Stimulated activated CD4-positive, alpha-beta T cell treated with anti-CD3 and anti-CD28 coated beads, Interleukin-1b, Interleukin-23, amount 100 ng/mL, for 1 hour (primary cell): ENCODE measurements around the gene CD300E.
"Not testable (repeated sequence)": the region's sequence is repeated elsewhere in the genome, so short reads cannot be mapped to it uniquely, and the experiment has no call there.

ENCODE experiments used
- DNase-seq, 2 donors: peaks; one replicate each; pipeline ENCODE4 v3.0.0-alpha.2; 2020; ENCODE audit warnings: low read depth in 2 of 2

The CD300E gene

DNA sequence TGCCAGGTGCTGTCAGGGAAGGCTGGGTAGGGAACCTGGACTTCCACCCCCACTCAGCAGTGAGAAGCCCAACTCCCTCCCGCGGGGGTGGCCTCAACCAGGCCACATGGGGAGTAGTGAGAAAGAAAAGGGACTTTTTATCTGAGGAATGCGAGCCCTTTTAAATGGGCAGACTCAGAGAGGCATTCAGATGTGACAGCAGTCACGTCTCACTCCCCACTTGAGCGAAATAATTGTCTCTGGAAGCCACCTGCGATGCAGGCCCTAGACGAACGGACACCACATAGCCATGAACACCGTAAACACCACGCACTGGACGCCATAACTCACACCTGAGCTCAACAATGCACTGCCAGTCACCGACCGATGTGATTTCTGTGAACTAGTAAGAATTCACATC is 11.9 kb upstream of the CD300E start:
- DNase-seq: no peak

DNA sequence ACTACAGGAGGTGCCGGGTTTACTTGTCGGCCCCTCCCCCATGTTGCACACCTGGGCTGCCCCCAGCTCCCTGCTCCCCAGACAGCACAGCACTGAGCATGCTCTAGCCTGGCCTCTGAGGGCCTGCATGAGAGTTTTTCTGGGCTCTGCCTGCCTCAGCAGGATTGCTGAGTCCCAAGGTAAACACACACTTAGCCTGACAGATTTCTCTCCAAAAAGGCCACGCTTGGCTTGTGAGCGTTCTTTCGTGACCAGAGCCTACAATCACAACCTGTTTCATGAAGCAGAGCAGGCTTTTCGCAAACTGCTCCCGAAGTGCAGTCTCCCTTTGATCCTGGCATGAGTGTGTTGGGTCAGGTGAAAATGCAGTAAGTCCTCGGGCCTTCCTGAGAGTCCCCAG is 9.8 kb upstream of the CD300E start:
- no peak for DNase-seq

DNA sequence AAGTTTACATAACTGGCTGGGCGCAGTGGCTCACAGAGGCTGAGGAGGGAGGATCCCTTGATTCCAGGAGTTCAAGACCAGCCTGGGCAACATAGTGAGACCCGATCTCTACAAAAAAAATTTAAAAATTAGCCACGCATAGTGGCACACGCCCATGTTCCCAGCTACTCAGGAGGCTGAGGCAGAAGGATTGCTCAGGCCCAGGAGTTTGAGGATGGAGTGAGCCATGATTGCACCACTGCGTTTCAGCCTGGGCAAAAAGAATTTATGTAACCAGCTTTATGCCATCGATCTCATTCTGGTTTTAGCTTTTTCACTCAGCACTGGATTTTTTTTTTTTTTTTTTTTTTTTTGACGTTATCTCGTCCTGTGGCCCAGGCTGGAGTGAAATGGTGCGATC is 9.1 kb upstream of the CD300E start:
- DNase-seq: no peak

DNA sequence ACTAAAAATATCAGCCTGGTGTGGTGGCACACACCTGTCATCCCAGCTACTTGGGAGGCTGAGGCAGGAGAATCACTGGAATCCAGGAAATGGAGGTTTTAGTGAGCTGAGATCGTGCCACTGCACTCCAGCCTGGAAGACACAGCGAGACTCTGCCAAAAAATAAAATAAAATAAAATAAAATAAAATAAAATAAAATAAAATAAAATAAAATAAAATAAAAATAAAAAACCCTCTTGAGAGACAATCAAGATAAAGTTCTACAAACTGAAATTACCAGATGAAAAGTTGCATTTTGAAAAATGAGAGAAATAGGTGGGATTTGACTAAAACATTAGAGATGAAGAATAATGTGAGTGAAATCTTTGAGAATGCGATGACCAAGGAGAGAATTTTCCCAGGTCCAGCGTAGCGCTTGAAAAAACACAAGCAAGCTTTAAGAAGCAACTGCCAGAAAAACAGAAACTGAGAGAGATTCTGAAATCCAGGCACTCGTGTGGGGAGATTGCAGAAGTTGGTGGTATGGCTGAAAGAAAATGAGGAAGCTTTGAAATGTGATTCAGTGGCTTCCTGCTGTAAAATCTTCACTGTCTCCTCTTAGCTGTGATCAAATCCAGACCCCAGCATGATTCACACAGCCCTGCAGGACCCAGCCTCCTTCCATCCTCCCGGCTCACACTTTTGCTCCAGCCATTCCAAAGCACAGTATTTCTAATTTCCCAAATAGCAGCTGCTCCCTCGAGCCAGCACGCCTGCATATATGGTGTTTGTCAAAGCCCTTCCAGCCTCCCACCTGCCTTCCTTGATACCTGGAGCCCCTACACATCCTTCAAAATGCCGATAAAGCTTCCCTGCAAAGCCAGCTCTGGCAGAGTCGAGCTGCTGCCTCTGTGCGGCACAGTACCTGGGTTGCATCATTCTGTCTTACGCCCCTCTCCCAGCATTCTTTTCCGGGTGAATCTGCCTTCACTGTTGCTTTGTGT is 8.2 kb upstream of the CD300E start:
- no peak for DNase-seq

DNA sequence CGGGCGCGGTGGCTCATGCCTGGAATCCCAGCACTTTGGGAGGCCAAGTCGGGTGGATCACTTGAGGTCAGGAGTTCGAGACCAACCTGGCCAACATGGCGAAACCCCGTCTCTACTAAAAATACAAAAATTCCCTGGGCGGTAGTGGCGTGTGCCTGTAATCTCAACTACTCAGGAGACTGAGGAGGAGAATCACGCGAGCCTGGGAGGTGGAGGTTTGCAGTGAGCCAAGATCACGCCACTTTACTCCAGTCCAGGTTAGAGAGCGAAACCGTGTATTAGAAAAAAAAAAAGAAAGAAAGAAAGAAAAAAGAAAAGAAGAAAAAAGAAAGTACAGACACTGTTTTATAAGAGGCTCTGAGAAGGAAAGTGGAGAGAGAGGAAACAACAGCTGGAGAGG is 6.7 kb upstream of the CD300E start:
- DNase-seq: not testable (repeated sequence)

DNA sequence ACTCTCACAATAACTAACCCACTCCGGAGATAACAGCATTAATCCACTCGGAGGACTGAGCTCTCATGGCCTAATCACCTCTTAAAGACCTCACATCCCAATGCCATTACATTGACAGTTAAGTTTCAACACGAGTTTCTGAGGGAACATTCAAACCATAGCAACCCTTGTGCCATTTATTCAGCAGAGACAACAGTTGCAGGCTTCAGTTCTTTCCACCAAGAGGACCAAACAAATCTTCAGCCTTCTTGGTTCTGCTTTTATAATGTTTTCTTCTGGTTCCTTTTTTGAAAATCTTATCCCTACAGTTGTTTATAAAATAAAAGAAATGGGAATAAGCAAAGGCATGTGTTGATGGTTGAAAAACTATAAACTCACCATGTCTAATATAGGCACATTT is 2.1 kb upstream of the CD300E start:
- DNase-seq: no peak

DNA sequence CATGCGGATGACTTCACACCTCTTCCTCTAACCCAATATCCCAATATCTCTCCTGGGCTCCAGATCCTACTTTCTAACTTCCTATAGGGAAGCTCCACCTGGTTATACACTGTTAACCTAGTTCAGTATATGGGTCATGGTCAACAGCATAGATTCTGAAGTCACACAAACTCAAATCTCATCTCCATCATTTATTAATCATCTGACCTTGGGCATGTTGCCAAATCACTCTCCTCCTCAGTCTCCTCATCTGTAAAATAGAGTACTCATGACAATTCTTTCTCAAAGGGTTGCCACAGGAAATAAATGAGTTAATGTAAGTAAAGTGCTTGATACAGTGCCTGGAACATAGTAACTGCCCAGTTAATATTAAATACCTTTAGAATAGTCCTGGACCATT is 593 bp upstream of the CD300E start:
- DNase-seq: no peak

DNA sequence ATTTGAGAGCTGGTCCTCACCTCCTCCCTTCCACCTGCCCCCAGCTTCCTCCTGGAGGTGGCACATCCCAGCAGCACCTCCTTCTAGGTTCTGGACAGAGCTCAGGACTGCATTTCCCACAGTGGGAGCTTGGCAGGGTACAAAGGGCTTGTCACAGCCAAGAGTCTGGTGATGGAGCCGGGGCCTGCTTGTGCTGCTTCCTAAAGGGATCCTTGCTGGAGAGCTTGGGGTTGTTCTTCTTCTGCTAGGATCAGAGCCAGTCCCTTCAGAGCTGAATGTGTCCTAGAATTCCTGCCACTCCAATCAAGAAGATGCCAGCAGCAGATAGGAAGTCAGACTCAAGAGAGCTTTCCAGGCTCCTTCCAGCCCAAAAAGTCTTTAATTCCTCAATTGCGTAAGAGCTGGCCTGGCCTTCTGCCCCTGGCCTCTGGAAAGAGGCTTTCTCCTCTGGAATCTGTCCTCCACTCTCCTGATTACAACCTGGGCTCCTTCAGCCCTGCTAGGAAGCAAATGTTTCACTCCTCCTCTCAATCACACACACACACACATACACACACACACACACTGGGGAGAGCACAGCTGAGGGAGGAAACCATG is 4.4 kb downstream of the CD300E start:
- DNase-seq: no peak

DNA sequence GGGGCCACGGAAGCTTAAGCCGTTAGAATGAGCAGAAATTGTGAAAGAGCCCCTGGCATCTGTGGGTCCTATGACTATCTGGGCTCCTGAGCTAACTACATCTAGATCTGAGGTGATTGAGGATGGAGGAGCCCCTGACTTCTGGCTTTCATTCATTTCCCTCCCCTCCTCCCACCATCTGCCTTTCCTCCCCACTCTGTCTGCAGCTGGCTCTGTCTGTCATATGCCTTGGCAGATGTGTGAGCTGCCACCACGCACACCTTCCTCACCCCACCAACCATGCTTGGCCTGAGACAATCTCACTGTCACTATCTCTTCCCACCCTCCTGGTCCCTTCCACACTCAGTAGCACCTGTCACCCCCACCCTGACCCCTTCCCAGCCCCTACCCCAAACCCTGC is 5.1 kb downstream of the CD300E start:
- DNase-seq: no peak

DNA sequence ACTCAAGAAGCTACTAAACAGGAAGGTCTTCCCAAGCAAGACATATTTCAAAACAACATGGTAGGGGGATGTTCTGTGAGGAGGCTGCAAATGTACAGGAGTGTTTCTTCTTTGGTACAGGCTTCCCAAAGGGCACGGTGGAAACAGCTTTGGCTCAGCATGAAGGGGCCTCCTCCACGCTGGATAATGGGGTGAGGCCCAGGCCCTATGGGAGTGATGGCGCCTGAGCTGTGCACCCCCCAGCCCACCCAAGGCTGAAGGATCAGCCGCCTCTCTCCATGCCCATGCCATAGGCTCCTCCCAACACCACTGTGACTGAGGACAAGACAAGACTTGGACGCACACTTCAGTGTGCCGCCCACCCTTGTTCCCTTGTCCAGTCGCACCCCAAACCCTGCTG is 6.8 kb downstream of the CD300E start:
- DNase-seq: no peak

DNA sequence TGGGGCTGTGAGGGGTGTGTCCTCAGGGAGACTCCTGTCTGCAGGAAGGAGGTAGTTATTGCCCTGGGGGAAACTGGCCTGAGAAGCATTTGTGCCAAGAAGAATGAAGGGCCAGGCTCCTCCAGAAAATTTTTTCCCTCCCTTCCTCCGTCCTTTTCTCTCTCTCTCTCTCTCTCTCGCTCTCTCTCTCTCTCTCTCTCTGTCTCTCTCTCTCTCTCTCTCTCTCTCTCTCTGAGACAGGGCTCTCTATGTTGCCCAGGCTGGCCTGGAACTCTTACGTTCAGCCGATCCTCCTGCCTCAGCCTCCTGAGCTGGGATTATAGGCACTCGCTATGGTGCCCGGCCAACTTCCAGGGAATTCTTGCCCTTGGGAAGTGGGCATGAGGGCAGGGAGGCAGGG is 11.5 kb downstream of the CD300E start:
- no peak for DNase-seq

DNA sequence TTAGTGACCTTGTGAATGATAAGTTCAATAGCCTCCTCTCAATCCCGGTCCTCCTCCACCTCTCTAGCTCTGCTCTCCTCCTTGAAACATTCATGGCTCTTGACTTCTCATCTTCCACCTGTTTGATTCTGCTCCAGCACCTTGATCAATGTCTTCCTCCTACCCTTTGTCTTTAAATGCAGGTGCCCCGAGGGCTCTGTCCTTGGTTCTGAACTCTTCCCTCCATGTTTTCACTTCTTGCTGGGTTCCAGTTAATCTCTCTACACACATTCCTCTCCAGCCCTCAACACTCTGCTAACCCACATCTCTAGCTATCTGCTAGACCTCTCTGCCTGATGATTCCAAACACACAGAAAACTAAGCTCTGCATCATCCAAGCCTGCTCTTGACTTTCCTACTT is 13.4 kb downstream of the CD300E start:
- no peak for DNase-seq

DNA sequence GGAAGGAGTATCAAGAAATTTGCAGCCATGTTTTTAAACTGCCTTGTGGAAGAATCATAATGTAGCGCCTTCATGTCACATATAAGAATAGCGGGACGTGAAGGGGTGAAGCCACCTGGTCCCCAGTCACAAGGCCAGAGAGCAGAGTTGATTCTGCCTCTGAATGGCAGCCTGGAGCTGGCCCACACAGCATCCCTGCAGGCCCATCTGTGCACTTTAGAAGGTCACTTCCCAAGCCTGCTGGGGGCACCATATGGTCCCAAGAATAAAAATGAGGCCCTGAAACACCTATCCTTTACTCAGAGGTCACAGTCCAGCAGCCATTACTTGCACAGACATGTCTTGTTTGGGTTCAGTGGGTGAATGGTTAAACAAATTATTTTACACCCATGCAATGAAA is 15.0 kb downstream of the CD300E start:
- DNase-seq: no peak

DNA sequence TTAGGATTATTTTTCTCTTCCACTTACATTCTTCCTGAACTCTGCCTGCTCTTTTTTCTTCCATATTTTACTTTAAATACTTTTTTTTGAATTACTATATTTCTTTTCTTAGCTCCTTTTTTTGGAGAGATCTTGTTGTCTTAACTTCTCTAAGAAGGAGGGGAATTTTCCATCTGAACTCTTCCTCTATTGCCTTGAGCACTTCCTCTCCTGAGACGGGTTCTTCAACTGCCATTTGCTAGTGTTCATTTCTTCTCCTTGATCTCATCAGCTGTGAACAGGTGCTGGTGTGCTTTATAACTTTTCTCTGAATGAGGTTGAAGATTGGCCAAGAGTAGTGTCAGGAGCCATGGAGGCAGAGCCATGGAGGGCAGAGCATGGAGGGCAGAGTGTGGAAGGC is 16.3 kb downstream of the CD300E start:
- DNase-seq: no peak

DNA sequence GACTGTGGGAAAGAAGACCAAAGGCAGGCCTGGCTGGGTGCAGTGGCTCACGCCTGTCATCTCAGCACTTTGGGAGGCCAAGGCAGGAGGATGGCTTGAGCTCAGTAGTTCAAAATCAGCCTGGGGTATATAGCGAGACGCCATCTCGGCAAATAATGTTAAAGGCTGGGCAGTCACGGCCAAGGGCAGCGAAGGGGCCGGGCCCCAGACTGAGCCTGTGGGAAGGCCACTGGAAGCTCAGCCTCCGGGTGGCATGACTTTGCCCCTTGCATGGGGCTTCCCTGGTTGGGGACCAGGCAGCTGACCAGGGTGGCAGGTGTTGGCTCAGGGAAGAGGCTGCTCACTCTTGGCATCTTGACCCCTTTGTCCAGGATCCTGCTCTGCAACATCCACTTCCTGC is 17.5 kb downstream of the CD300E start:
- no peak for DNase-seq

DNA sequence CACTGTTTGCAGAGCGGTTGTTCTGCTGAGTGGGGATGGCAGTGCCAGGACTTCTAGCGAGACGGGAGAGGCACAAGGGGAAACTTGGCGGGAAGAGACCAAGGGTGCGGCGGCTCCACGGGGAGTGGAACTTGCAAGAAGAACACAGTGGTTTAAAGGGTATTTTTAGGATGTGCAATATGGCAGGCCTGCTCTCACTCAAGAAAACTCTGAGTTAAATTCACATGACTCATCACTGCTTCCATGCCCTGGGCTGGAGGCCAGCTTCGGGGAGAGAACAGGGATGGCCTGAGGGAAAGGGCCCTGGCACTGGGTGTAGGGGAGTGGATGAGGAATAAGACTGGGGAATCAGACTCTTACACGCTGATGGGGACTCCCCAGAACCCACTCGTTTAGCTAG is 18.2 kb downstream of the CD300E start:
- DNase-seq: no peak

DNA sequence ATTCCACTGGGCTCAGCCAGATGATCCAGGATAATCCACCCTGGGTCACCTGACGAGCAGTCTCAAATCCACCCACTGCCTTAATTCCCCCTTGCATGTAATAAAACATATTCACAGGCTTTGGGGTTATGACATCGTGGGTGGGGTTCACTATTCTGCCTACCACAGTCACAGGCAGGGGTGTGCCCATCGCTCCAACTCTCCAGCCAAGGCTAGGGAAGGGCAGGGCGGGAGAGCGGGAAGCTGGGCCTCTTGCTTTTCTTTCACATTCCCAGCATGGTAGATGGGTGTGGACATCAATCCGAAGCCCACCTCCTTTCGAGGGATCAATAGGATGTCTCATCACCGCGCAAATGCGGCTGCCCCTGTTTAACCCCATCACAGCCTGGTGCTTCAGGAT is 18.8 kb downstream of the CD300E start:
- DNase-seq: no peak

DNA sequence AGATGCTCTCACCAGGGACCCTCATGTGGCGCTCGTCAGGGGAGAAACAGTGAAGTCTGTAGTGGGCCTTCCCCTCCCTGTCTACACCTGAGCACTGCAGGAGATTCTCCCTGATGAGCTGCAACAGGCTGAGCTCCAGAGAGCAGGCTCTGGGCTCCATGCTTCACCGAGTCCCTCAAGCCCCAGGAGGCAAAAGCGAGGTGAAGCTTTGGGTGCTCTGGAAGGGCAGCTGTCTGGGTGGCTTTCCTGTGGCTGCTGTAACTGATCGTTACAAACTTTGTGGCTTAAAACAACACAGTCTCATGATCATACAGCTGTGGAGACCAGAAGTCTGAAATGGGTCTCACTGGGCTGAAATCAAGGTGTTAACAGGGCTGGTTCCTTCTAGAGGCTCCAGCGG is 19.3 kb downstream of the CD300E start:
- no peak for DNase-seq

DNA sequence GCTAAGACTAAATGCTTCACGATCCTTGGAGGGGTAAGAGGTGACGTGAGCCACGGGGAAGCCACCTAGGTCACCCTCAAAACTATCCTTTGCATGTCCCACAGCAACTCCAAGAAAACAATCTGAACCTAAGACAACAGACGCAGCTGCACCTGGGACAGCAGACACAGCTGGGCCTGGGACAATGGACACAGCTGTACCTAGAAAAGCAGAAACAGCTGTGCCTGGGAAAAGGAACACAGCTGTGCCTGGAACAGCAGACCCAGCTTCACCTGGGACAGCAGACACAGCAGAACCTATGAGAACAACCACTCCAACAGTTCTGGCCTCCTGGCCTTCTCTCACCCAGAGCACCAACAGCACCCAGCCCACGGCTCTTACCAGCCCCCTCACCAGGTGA is 19.8 kb downstream of the CD300E start:
- DNase-seq: no peak

DNA sequence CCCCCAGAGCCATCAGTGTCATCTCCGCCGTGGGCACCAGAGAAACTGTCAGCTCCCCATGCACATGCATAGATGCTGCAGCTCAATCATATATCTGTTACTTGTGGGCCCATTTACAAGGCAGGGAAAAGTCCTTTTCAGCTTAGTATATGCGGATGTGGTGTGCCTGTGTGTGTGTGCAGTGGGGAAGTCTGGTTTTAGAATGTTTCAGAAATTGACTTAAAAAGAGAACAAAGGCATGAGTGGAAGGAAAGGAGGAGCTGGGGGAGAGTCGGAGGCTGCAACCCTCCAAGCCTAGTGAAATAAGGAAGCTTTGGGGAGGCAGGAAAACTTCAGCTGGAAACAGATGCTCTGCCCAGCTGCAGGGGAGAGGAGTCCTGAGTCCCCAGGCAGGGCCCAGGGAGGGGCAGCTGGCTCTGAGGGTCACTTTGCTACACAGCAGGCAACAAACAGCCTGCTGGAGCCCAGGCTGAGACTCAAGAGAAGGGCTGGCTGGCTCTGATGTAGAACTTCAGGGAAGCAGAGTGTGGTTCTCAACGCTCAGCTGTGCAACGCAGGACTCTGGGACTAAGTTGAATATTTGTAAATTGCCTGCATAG is 20.4 kb downstream of the CD300E start:
- DNase-seq: no peak

DNA sequence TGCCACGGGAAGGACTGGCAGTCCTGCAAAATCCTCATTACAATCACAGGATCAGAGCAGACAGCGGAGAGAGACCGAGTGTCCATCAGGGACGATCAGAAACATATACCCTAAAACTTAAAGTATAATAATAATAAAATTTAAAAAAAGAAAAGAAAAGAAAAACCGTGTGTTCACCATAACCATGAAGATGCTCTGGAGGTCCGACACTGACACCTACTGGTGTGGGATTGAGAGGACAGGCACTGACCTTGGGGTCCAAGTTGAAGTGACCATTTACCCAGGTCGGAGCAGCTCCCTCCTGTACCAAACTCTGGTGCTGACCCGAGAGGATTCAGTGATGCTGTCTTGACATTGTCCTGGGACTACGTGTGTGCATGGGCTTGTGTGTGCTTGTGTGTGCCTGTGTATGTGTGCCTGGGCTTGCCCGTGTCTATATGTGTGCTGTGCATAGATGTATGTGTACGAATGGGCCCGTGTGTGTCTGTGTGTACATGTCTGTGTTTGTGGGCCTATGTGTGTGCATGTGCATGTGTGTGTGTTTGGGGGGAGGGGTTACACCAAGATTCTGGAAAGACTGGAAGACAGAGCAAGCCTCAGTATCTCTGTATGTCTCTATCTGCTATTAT is 21.5 kb downstream of the CD300E start:
- no peak for DNase-seq

DNA sequence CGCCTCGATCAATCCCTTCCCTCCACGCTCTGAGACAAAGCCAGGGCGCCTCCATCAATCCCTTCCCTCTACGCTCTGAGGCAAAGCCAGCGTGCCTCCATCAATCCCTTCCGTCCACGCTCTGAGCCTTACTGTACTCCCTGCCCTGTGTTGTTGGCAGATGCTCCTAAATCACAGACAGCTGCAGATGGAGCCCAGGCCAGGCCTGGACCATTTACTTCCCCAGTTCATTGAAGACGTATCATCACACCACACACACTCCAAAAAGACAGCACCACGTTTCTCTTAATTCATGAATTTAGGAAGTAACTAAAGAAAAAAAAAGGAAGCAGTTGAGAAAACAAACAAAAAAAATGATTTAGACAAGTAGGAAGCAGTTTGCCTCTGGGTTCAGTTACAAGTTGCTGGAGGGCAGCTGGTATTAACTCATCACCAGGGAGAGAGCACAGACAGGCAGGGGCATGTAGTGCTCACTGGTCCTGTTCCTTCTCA is 24.0 kb downstream of the CD300E start:
- no peak for DNase-seq
